Lower lobe of right lung (tissue), 2 donors: ENCODE data around the gene BARHL1. TPM values are rescaled to one million over a fixed set of nuclear protein-coding genes. Genes with fewer than 3 reads are reported as not detected.

Source experiments
- ATAC-seq, 2 donors: fragments of 200-7000 bp; cut with Tn5 transposase; one replicate each; pipeline ENCODE4 v1.9.1; 2020 to 2022; ENCODE audit warnings: mild to moderate bottlenecking in 2 of 2, moderate library complexity in 2 of 2
- DNase-seq: peaks from one replicate; pipeline ENCODE4 v3.0.0-alpha.2; 2020
- H3K27ac ChIP-seq: fragments of 200-600 bp; one replicate; pipeline ENCODE4 v1.8.0; 2022
- H3K27me3 ChIP-seq: fragments of 200-600 bp; one replicate; pipeline ENCODE4 v1.8.0; 2022; ENCODE audit warnings: low read depth
- H3K36me3 ChIP-seq: fragments of 200-600 bp; one replicate; pipeline ENCODE4 v1.8.0; 2022; ENCODE audit warnings: mild to moderate bottlenecking
- H3K4me1 ChIP-seq: fragments of 200-600 bp; one replicate; pipeline ENCODE4 v1.8.0; 2022
- H3K4me3 ChIP-seq: fragments of 200-600 bp; one replicate; pipeline ENCODE4 v1.8.0; 2022; ENCODE audit warnings: mild to moderate bottlenecking
- H3K9me3 ChIP-seq: fragments of 200-600 bp; one replicate; pipeline ENCODE4 v1.8.0; 2022
- CTCF ChIP-seq: fragments of 200-600 bp; IDR thresholded peaks from one replicate; pipeline ENCODE4 v1.8.0; 2022; ENCODE audit warnings: antibody characterized with exemption, mild to moderate bottlenecking
- intact Hi-C: fragments of 100-400 bp; cut with DNase I; formaldehyde crosslinking; loops from one replicate; pipeline ENCODE4 v1.11.0; 2022
- total RNA-seq: library from RNA; stranded (reverse); fragmentation: NEBNext Ultra II Directional; extraction: Animal tissue kit (Norgen Biotek cat#: 25700); gene quantifications from one replicate; pipeline ENCODE4 v1.2.1, GENCODE V29; 2021
- donor health status: DM: no; HTN: yes; CAD: no; lungs with severe emphysema.

Gene BARHL1
- total RNA-seq, 1 donor from 2014 or later = not detected

- intact Hi-C loops = no loop called here
- TF ChIP-seq CTCF = no peak
- no peaks in the 10 kb centered on the region for H3K36me3 ChIP-seq
- DNase-seq (no peak), ATAC-seq (no peak)
- no peak overlapping the region for H3K27ac ChIP-seq
- no peaks in the 10 kb centered on the region for H3K4me1 ChIP-seq
- no peaks in the 10 kb centered on the region for H3K27me3 ChIP-seq
- peaks cover 9% of the 10 kb centered on the region for H3K9me3 ChIP-seq
- no peak overlapping the region for H3K4me3 ChIP-seq
These were observed 43.3 kb upstream of the BARHL1 start for GRCh38 chr9:132539096-132539495.

GRCh38 chr9:132541051-132541450 lies 41.4 kb upstream of the BARHL1 start:
- no peak for DNase-seq
- H3K9me3 ChIP-seq = no peaks in the 10 kb centered on the region
- intact Hi-C loops = no loop called here
- H3K36me3 ChIP-seq = no peaks in the 10 kb centered on the region
- no peak for TF ChIP-seq CTCF
- no peaks in the 10 kb centered on the region for H3K4me1 ChIP-seq
- H3K27ac ChIP-seq = no peak overlapping the region
- H3K27me3 ChIP-seq = peaks cover 1% of the 10 kb centered on the region
- H3K4me3 ChIP-seq = no peak overlapping the region
- ATAC-seq = no peak

- no peak for TF ChIP-seq CTCF
- ATAC-seq = peak in 1 of 2 donors; percentile 7
- DNase-seq = no peak
- intact Hi-C loops = no loop called here
- H3K4me3 ChIP-seq = no peak overlapping the region
- peaks cover 8% of the 10 kb centered on the region for H3K27me3 ChIP-seq
- H3K27ac ChIP-seq = no peak overlapping the region
- H3K9me3 ChIP-seq = no peaks in the 10 kb centered on the region
- no peaks in the 10 kb centered on the region for H3K36me3 ChIP-seq
- no peaks in the 10 kb centered on the region for H3K4me1 ChIP-seq
These were observed 40.3 kb upstream of the BARHL1 start for GRCh38 chr9:132541870-132542830.

- no peaks in the 10 kb centered on the region for H3K4me1 ChIP-seq
- H3K36me3 ChIP-seq = no peaks in the 10 kb centered on the region
- no peak for DNase-seq
- H3K27me3 ChIP-seq = peaks cover 12% of the 10 kb centered on the region
- no peak overlapping the region for H3K4me3 ChIP-seq
- no peak overlapping the region for H3K27ac ChIP-seq
- H3K9me3 ChIP-seq = no peaks in the 10 kb centered on the region
- ATAC-seq = no peak
- TF ChIP-seq CTCF = no peak
- intact Hi-C loops = no loop called here
These were observed 39.2 kb upstream of the BARHL1 start for GRCh38 chr9:132543251-132543650.

- no peak overlapping the region for H3K27ac ChIP-seq
- no peak overlapping the region for H3K4me3 ChIP-seq
- DNase-seq (peak; percentile 55), ATAC-seq (peak; percentile 24 to 55)
- peaks cover 12% of the 10 kb centered on the region for H3K27me3 ChIP-seq
- H3K4me1 ChIP-seq = no peaks in the 10 kb centered on the region
- no peaks in the 10 kb centered on the region for H3K36me3 ChIP-seq
- intact Hi-C loops = no loop called here
- no peaks in the 10 kb centered on the region for H3K9me3 ChIP-seq
- no peak for TF ChIP-seq CTCF
These were observed 38.4 kb upstream of the BARHL1 start for GRCh38 chr9:132543960-132544359.
